ENCODE measurements around the gene BRINP1. TPM values are rescaled to one million over a fixed set of nuclear protein-coding genes. Genes with fewer than 3 reads are reported as not detected.

The BRINP1 gene
- total RNA-seq, 1 experiment from 2014 or later: 14.0 TPM

DNA sequence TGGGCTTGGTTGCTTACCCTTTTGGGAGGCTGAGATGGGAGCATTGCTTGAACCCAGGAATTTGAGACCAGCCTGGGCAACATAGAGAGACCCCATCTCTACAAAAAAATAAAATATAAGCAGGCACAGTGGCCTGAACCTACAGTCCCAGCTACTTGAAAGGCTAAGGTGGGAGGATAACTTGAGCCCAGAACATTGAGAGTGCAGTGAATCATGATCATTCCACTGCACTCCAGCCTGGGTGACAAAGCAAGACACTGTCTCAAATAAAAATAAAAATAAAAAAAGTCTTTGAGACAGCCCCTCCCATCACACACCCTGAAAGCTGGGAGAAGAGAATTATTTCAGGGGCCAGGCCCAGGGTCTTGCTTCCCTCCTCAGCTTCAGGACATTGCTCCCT lies 251.8 kb downstream of the BRINP1 start:
- Histone ChIP-seq H3K9me3 (ENCODE audit: control insufficient read depth, low read depth, low read length) (no peaks in the 10 kb centered on the region), H2BK120ac (ENCODE audit: low read depth, low read length, poor library complexity, severe bottlenecking) (no peak overlapping the region), H2AK5ac (ENCODE audit: insufficient read length, low read length) (no peak overlapping the region), H3K9ac (ENCODE audit: extremely low read depth, insufficient read length, low read length) (no peak overlapping the region), H3K23ac (ENCODE audit: insufficient read length, low read depth, low read length) (no peak overlapping the region), H3K27ac (ENCODE audit: insufficient read length, low read depth, low read length) (no peak overlapping the region), H3K4me1 (ENCODE audit: insufficient read depth, low read length) (peaks cover 4% of the 10 kb centered on the region; the same call in 1 of the 2 replicates), H3K56ac (ENCODE audit: insufficient read length, low read depth, low read length) (no peak overlapping the region), H2BK12ac (ENCODE audit: insufficient read length, low read depth, low read length) (no peak overlapping the region), H3K79me1 (ENCODE audit: insufficient read depth, low read depth, low read length, poor library complexity, severe bottlenecking) (no peaks in the 10 kb centered on the region), H3K4me2 (ENCODE audit: insufficient read depth, insufficient read length, low read length) (no peak overlapping the region), H3K79me2 (ENCODE audit: insufficient read depth, low read length) (no peaks in the 10 kb centered on the region), H4K8ac (replicated peaks; ENCODE audit: insufficient read length, low read depth, low read length) (no peak overlapping the region), H4K20me1 (ENCODE audit: control insufficient read depth, insufficient read depth, insufficient read length) (no peaks in the 10 kb centered on the region), H2AFZ (ENCODE audit: low read length) (no peak overlapping the region), H2BK15ac (ENCODE audit: low read depth, low read length) (no peak overlapping the region), H3K23me2 (ENCODE audit: insufficient read length, low read depth, low read length, poor library complexity, severe bottlenecking) (no peaks in the 10 kb centered on the region), H3T11ph (ENCODE audit: low read length) (no peak overlapping the region), H3K18ac (ENCODE audit: insufficient read length, low read depth, low read length) (no peak overlapping the region), H2BK5ac (ENCODE audit: insufficient read length, low read length) (no peak overlapping the region), H4K5ac (ENCODE audit: insufficient read length, low read depth, low read length) (no peak overlapping the region), H3K27me3 (ENCODE audit: insufficient read depth, low read length) (no peaks in the 10 kb centered on the region), H3K4ac (ENCODE audit: low read depth, low read length) (no peak overlapping the region), H2BK20ac (ENCODE audit: low read depth, low read length, poor library complexity, severe bottlenecking) (no peak overlapping the region), H3K14ac (ENCODE audit: insufficient read depth, low read length) (no peak overlapping the region), H4K91ac (ENCODE audit: insufficient read length, low read depth, low read length) (no peak overlapping the region)
- Mint-ChIP-seq H3K36me3 (ENCODE audit: insufficient read depth in 1 of 3, low read depth in 3 of 3) (no peaks in the 10 kb centered on the region), H3K4me1 (peaks cover 18 to 21% of the 10 kb centered on the region in 2 experiments), H3K9me3 (no peaks in the 10 kb centered on the region), H3K27ac (no peak overlapping the region), H3K27me3 (ENCODE audit: low read depth) (no peaks in the 10 kb centered on the region), H3K4me3 (no peak overlapping the region)
- no peak for DNase-seq
- no peak for TF ChIP-seq CTCF (conservative IDR thresholded peaks at IDR 0.05)

All from H9 (cell line).